K562 (cell line): ENCODE results near the gene OR2B2. TPM values are rescaled to one million over a fixed set of nuclear protein-coding genes. Genes with fewer than 3 reads are reported as not detected.

Experiments used
- ARID3A ChIP-seq: IDR thresholded peaks from 2 replicates; pipeline ENCODE4 v1.6.1; 2012; ENCODE audit warnings: low read depth, low read length, improper control_type of control experiment, borderline replicate concordance
- ATF4 ChIP-seq: fragments of 450-650 bp; formaldehyde crosslinking; IDR thresholded peaks from 2 replicates; pipeline ENCODE4 v1.4.0; 2022; ENCODE audit warnings: mild to moderate bottlenecking, moderate library complexity
- CHCHD3 ChIP-seq: fragments of 250-450 bp; sonication (Bioruptor Pico); IDR thresholded peaks from 2 replicates; pipeline ENCODE4 v2.1.2; 2022; ENCODE audit warnings: mild to moderate bottlenecking
- CHD2 ChIP-seq: IDR thresholded peaks from 2 replicates; pipeline ENCODE4 v1.6.1; 2011; ENCODE audit warnings: low read depth, low read length
- EP400 ChIP-seq: fragments of 450-650 bp; IDR thresholded peaks from 2 replicates; pipeline ENCODE4 v1.6.1; 2017; ENCODE audit warnings: antibody characterized with exemption, mild to moderate bottlenecking, moderate library complexity
- FIP1L1 ChIP-seq: fragments of 200-400 bp; formaldehyde crosslinking; IDR thresholded peaks from 2 replicates; pipeline ENCODE4 v1.6.1; 2018; ENCODE audit warnings: mild to moderate bottlenecking, low read depth, low read length; ENCODE audit not compliant: poor library complexity, severe bottlenecking
- HDAC8 ChIP-seq: fragments of 450-650 bp; IDR thresholded peaks from 2 replicates; pipeline ENCODE4 v1.6.1; 2016; ENCODE audit warnings: mild to moderate bottlenecking, missing genetic modification characterization, moderate library complexity, missing compliant biosample characterization
- KDM1A ChIP-seq, 2 experiments: fragments of 450-650 bp; IDR thresholded peaks; 2 replicates each; pipeline ENCODE4 v1.6.1; 2016; ENCODE audit warnings: mild to moderate bottlenecking in 2 of 2
- MED1 ChIP-seq: sonication (generic); formaldehyde crosslinking; IDR thresholded peaks from 2 replicates; pipeline ENCODE4 v1.8.1; 2023; ENCODE audit warnings: missing genetic modification reagents, borderline replicate concordance
- NONO ChIP-seq, 2 experiments: fragments of 200-400 bp in 1 of 2; fragments of 450-650 bp in 1 of 2; formaldehyde crosslinking in 1 of 2; IDR thresholded peaks; 2 replicates each; pipeline ENCODE4 v1.6.1; 2017; ENCODE audit warnings: low read depth in 2 of 2, mild to moderate bottlenecking in 2 of 2, moderate library complexity in 2 of 2, low read length in 1 of 2
- POLR2AphosphoS5 ChIP-seq: IDR thresholded peaks from 2 replicates; pipeline ENCODE4 v1.6.1; 2011; ENCODE audit warnings: mild to moderate bottlenecking, low read depth, low read length, moderate library complexity; ENCODE audit not compliant: control insufficient read depth, insufficient read depth
- SP1 ChIP-seq: sonication (generic); formaldehyde crosslinking; IDR thresholded peaks from 2 replicates; pipeline ENCODE4 v1.8.1; 2022; ENCODE audit warnings: mild to moderate bottlenecking, missing genetic modification reagents
- TAF9B ChIP-seq: fragments of 450-650 bp; IDR thresholded peaks from 2 replicates; pipeline ENCODE4 v1.6.1; 2018; ENCODE audit warnings: mild to moderate bottlenecking; ENCODE audit not compliant: partially characterized antibody
- TRIM24 ChIP-seq, 2 experiments: fragments of 450-650 bp; IDR thresholded peaks; 2 replicates each; pipeline ENCODE4 v1.6.1; 2016
- WHSC1 ChIP-seq: IDR thresholded peaks from one replicate; pipeline ENCODE4 v1.6.1; 2012; ENCODE audit warnings: low read length, control low read depth, inconsistent platforms
- ZNF197 ChIP-seq: fragments of 200-800 bp; sonication (Bioruptor generic); IDR thresholded peaks from 2 replicates; pipeline ENCODE4 v1.6.1; 2016; ENCODE audit warnings: low read depth, missing genetic modification characterization, missing compliant biosample characterization
- ZNF347 ChIP-seq: fragments of 450-650 bp; formaldehyde crosslinking; IDR thresholded peaks from 2 replicates; pipeline ENCODE4 v1.4.0; 2020; ENCODE audit warnings: low read depth, mild to moderate bottlenecking, moderate library complexity
- ZNF431 ChIP-seq: sonication (generic); formaldehyde crosslinking; IDR thresholded peaks from 2 replicates; pipeline ENCODE4 v1.8.0; 2022; ENCODE audit warnings: mild to moderate bottlenecking, missing genetic modification reagents
- ZNF584 ChIP-seq: fragments of 200-800 bp; sonication (Bioruptor generic); IDR thresholded peaks from 2 replicates; pipeline ENCODE4 v1.6.1; 2016; ENCODE audit warnings: low read depth, mild to moderate bottlenecking, missing genetic modification characterization, missing compliant biosample characterization
- ZNF695 ChIP-seq: fragments of 450-650 bp; formaldehyde crosslinking; IDR thresholded peaks from 2 replicates; pipeline ENCODE4 v1.4.0; 2020; ENCODE audit warnings: mild to moderate bottlenecking, moderate library complexity
- ZNF696 ChIP-seq: fragments of 250-450 bp; sonication (Bioruptor Pico); conservative IDR thresholded peaks from 2 replicates; pipeline ENCODE4 v1.4.0; 2020; ENCODE audit warnings: mild to moderate bottlenecking, moderate library complexity
- ZNF766 ChIP-seq: fragments of 200-800 bp; sonication (Bioruptor generic); conservative IDR thresholded peaks from 2 replicates; pipeline ENCODE4 v1.6.1; 2016; ENCODE audit warnings: missing genetic modification characterization, missing compliant biosample characterization
- ZNF830 ChIP-seq: fragments of 250-450 bp; sonication (Bioruptor Pico); IDR thresholded peaks from 2 replicates; pipeline ENCODE4 v1.5.0; 2021; ENCODE audit warnings: mild to moderate bottlenecking
- polyA plus RNA-seq, 8 experiments: library from polyadenylated mRNA; depleted of rRNA in 4 of 8; stranded (reverse) in 5 of 8; unstranded in 3 of 8; fragments of >200 nt; fragmentation: Nextera tagmentation in 2 of 8; fragmentation: Illumina TruSeq in 1 of 8; extraction: Ambion mirVana in 2 of 8; extraction: Trizol in 1 of 8; gene quantifications; 2 replicates each; pipeline versions ENCODE4 v1.2.1 to v1.2.3, GENCODE V29; 2011 to 2014; ENCODE audit warnings: inconsistent platforms in 1 of 8, missing spikeins in 1 of 8
- total RNA-seq, 7 experiments: library from RNA; depleted of rRNA in 6 of 7; stranded (reverse); fragments of >200 nt in 6 of 7; fragmentation: Illumina TruSeq in 2 of 7; extraction: Trizol in 2 of 7; gene quantifications; 2 replicates each; pipeline versions ENCODE4 v1.2.1 to v1.2.3, GENCODE V29; 2011 to 2021; ENCODE audit warnings: low replicate concordance in 1 of 7
- TF ChIP-seq, protein P1 (sequence below), 2 experiments: fragments of 450-650 bp; IDR thresholded peaks; 2 replicates each; pipeline ENCODE4 v1.6.1; 2018; ENCODE audit warnings: mild to moderate bottlenecking in 2 of 2, low read depth in 1 of 2; ENCODE audit not compliant: partially characterized antibody in 2 of 2

The OR2B2 gene
- total and polyA plus RNA-seq, 9 of the 15 experiments (the other 6 are each of a cell fraction or from before 2014, with no cell fraction given) = 0.24 TPM; not detected in 8

GRCh38 chr6:27892649-27893058 lies 19.5 kb downstream of the OR2B2 start (continued):
- TF ChIP-seq ARID3A (no peak), ZNF197 (CRISPR knock-in tag) (no peak), CHD2 (no peak), WHSC1 (no peak), EP400 (no peak), ZNF766 (CRISPR knock-in tag) (0 out of 2 replicates have a peak, but pooled peaks have one; percentile 41), MED1 (no peak), ZNF347 (CRISPR knock-in tag) (no peak), NONO (IDR thresholded peaks at IDR 0.05; ENCODE audit: low read depth in 2 of 2, low read length in 1 of 2) (peak in 1 of 2 experiments; percentile 70; a peak in 2 of 4 replicates), FIP1L1 (peak; percentile 100), KDM1A (IDR thresholded peaks at IDR 0.05) (no peak), ZNF695 (CRISPR knock-in tag) (no peak), SP1 (no peak; the same call in 1 of the 2 replicates), ATF4 (no peak), ZNF431 (CRISPR knock-in tag) (no peak), POLR2AphosphoS5 (no peak), CHCHD3 (CRISPR knock-in tag) (no peak), TRIM24 (IDR thresholded peaks at IDR 0.05) (no peak), ZNF830 (CRISPR knock-in tag) (no peak), TAF9B (no peak), HDAC8 (no peak; the same call in 1 of the 2 replicates), ZNF584 (CRISPR knock-in tag) (no peak), ZNF696 (no peak)
- TF ChIP-seq, protein P1, sequence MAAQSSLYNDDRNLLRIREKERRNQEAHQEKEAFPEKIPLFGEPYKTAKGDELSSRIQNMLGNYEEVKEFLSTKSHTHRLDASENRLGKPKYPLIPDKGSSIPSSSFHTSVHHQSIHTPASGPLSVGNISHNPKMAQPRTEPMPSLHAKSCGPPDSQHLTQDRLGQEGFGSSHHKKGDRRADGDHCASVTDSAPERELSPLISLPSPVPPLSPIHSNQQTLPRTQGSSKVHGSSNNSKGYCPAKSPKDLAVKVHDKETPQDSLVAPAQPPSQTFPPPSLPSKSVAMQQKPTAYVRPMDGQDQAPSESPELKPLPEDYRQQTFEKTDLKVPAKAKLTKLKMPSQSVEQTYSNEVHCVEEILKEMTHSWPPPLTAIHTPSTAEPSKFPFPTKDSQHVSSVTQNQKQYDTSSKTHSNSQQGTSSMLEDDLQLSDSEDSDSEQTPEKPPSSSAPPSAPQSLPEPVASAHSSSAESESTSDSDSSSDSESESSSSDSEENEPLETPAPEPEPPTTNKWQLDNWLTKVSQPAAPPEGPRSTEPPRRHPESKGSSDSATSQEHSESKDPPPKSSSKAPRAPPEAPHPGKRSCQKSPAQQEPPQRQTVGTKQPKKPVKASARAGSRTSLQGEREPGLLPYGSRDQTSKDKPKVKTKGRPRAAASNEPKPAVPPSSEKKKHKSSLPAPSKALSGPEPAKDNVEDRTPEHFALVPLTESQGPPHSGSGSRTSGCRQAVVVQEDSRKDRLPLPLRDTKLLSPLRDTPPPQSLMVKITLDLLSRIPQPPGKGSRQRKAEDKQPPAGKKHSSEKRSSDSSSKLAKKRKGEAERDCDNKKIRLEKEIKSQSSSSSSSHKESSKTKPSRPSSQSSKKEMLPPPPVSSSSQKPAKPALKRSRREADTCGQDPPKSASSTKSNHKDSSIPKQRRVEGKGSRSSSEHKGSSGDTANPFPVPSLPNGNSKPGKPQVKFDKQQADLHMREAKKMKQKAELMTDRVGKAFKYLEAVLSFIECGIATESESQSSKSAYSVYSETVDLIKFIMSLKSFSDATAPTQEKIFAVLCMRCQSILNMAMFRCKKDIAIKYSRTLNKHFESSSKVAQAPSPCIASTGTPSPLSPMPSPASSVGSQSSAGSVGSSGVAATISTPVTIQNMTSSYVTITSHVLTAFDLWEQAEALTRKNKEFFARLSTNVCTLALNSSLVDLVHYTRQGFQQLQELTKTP (IDR thresholded peaks at IDR 0.05; ENCODE audit: low read depth in 1 of 2, partially characterized antibody in 2 of 2) = peak in 1 of 2 experiments; percentile 96
